Measurements from ENCODE around the gene MYO1D.

DNA sequence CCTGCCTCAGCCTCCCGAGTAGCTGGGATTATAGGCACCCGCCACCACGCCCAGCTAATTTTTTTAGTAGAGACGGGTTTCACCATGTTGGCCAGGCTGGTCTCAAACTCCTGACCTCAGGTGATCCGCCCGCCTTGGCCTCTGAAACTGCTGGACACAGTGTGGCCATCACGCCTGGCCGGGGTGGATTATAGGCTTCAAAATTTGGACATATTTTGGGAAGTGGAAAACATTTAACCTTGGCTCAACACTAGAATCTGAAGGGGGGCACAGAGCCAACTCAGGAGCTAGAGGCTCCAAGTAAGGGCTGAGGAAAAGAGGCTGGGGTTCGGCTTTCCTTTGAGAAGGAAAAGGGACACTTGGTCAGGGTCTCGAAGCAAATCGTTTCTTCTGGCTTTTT lies 392.3 kb downstream of the MYO1D start:
- TF ChIP-seq POLR2A (IDR thresholded peaks at IDR 0.05) (no peak), POLR2AphosphoS5 (IDR thresholded peaks at IDR 0.05) (no peak)
- TF ChIP-seq, protein P1, sequence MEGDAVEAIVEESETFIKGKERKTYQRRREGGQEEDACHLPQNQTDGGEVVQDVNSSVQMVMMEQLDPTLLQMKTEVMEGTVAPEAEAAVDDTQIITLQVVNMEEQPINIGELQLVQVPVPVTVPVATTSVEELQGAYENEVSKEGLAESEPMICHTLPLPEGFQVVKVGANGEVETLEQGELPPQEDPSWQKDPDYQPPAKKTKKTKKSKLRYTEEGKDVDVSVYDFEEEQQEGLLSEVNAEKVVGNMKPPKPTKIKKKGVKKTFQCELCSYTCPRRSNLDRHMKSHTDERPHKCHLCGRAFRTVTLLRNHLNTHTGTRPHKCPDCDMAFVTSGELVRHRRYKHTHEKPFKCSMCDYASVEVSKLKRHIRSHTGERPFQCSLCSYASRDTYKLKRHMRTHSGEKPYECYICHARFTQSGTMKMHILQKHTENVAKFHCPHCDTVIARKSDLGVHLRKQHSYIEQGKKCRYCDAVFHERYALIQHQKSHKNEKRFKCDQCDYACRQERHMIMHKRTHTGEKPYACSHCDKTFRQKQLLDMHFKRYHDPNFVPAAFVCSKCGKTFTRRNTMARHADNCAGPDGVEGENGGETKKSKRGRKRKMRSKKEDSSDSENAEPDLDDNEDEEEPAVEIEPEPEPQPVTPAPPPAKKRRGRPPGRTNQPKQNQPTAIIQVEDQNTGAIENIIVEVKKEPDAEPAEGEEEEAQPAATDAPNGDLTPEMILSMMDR (IDR thresholded peaks at IDR 0.05), result no peak
